ENCODE results near the gene LPP. TPM values are rescaled to one million over a fixed set of nuclear protein-coding genes. Genes with fewer than 3 reads are reported as not detected.
A peak's percentile ranks its signal among the peaks of the same experiment; 100 is the strongest.

The LPP gene
- total RNA-seq, 1 experiment from 2014 or later = 148 TPM

DNA sequence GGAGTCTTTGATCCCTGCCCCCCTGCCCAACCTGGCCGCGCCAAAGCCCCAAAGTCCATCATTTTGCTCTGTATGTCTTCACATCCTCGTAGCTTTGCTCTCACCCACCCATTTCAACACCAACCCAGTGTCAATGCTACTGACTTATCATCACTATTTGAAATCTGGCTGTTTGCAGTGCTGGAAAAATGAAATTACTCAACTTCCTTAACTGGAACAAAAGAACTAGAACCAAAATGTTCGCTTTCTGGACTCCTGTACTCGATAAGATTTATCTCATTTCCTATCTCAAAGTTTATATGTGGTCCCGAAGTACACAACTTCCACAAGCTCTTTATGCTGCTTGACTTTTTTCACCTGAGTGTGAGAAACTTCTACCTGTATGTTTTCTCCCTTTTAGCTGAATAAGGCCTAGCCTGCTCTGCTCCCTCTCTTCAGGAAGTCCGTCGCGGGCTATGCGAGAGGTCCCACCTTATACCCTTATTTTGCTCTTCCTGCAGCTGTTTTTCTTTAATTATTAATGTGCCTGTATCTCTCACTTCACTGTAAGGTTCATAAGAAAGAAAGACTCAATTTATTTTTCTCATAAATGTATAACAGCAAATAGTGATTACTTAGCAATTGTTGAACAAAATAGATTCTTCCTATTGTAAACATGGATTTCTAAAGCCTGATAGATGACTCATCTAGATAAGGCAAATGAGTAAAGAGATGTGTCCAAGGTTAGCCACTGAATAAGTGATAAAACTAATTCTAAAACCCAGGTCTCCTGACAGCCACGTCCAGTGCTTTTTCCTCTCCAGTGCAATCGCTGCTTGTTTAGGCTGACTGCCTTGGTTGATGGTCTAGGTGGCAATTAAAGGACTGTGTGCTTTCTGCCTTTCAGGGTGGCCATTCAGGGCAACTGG lies 553.7 kb downstream of the LPP start:
- H3K4me1 ChIP-seq (replicated peaks; ENCODE audit: insufficient read depth) = peaks cover 8% of the 10 kb centered on the region
- 0 out of 2 replicates have a peak, but pooled peaks cover 3% of the 10 kb centered on the region for H3K9me2 ChIP-seq (ENCODE audit: insufficient read depth)
- no peak for TF ChIP-seq EZH2 (IDR thresholded peaks at IDR 0.05; ENCODE audit: low read depth)
- no peak for TF ChIP-seq CTCF (conservative IDR thresholded peaks at IDR 0.05)
- no peak overlapping the region for H2AFZ ChIP-seq
- DNase-seq = no peak
- BruUV-seq (replicated peaks) = no TSS peak
- no peaks in the 10 kb centered on the region for H3K36me3 ChIP-seq (ENCODE audit: low read depth)
- H3K4me2 ChIP-seq = no peak overlapping the region
- H3F3A ChIP-seq (ENCODE audit: insufficient read depth, low read depth) = no peaks in the 10 kb centered on the region
- ChIA-PET CTCF (interaction anchor here (0.7 kb wide), 1 partner anchor 132 kb away, joined by 3 read pairs; no protein-coding TSS in a partner anchor), POLR2A (ENCODE audit: unreplicated experiment) (no interaction called here)
- H3K79me2 ChIP-seq (ENCODE audit: low read depth) = no peaks in the 10 kb centered on the region
- intact Hi-C loops (cut with micrococcal nuclease; ENCODE audit: unreplicated experiment) = no loop called here
- no peaks in the 10 kb centered on the region for H3K27me3 ChIP-seq (ENCODE audit: insufficient read depth, low read depth)
- H3K9me3 ChIP-seq (ENCODE audit: insufficient read depth, low read depth) = no peaks in the 10 kb centered on the region
- no peak overlapping the region for H3K4me3 ChIP-seq
- H4K20me1 ChIP-seq (ENCODE audit: insufficient read depth) = no peaks in the 10 kb centered on the region
- H3K27ac ChIP-seq = no peak overlapping the region

- Histone ChIP-seq H4K20me1 (ENCODE audit: insufficient read depth) (no peaks in the 10 kb centered on the region), H3K4me1 (replicated peaks; ENCODE audit: insufficient read depth) (peaks cover 9% of the 10 kb centered on the region), H3K36me3 (ENCODE audit: low read depth) (no peaks in the 10 kb centered on the region), H2AFZ (no peak overlapping the region), H3K4me3 (no peak overlapping the region), H3K79me2 (ENCODE audit: low read depth) (no peaks in the 10 kb centered on the region), H3K27ac (0 out of 2 replicates have a peak overlapping the region, but pooled peaks have one; percentile 0), H3K4me2 (no peak overlapping the region; the same call in 1 of the 2 replicates), H3K9me2 (ENCODE audit: insufficient read depth) (0 out of 2 replicates have a peak, but pooled peaks cover 3% of the 10 kb centered on the region), H3K27me3 (ENCODE audit: insufficient read depth, low read depth) (no peaks in the 10 kb centered on the region), H3K9me3 (ENCODE audit: insufficient read depth, low read depth) (no peaks in the 10 kb centered on the region), H3F3A (ENCODE audit: insufficient read depth, low read depth) (no peaks in the 10 kb centered on the region)
- intact Hi-C loops (cut with micrococcal nuclease; ENCODE audit: unreplicated experiment) = no loop called here
- no TSS peak for BruUV-seq (replicated peaks)
- no peak for TF ChIP-seq CTCF (conservative IDR thresholded peaks at IDR 0.05)
- TF ChIP-seq EZH2 (IDR thresholded peaks at IDR 0.05; ENCODE audit: low read depth) = no peak
- ChIA-PET POLR2A (ENCODE audit: unreplicated experiment) (no interaction called here), CTCF (interaction anchor here (0.6 kb wide), 1 partner anchor 1243 kb away, joined by 3 read pairs; no protein-coding TSS in a partner anchor)
- no peak for DNase-seq
Measured at GRCh38 chr3:188711881-188712247, 557.9 kb downstream of the LPP start.

- Histone ChIP-seq H3K4me2 (peak overlapping the region; percentile 11), H3K27ac (0 out of 2 replicates have a peak overlapping the region, but pooled peaks have one; percentile 0)
Measured at GRCh38 chr3:188712248-188712924, 558.4 kb downstream of the LPP start.

More at GRCh38 chr3:188712248-188712924, 558.4 kb downstream of the LPP start:
- H3K9me3 ChIP-seq (ENCODE audit: insufficient read depth, low read depth) = no peaks in the 10 kb centered on the region
- peaks cover 9% of the 10 kb centered on the region for H3K4me1 ChIP-seq (replicated peaks; ENCODE audit: insufficient read depth)
- TF ChIP-seq CTCF (conservative IDR thresholded peaks at IDR 0.05) = no peak
- TF ChIP-seq EZH2 (IDR thresholded peaks at IDR 0.05; ENCODE audit: low read depth) = no peak
- intact Hi-C loops (cut with micrococcal nuclease; ENCODE audit: unreplicated experiment) = no loop called here
- BruUV-seq (replicated peaks) = no TSS peak
- H3K79me2 ChIP-seq (ENCODE audit: low read depth) = no peaks in the 10 kb centered on the region
- H2AFZ ChIP-seq = no peak overlapping the region
- CTCF ChIA-PET = no interaction called here
- H3F3A ChIP-seq (ENCODE audit: insufficient read depth, low read depth) = no peaks in the 10 kb centered on the region
- H3K36me3 ChIP-seq (ENCODE audit: low read depth) = no peaks in the 10 kb centered on the region
- H3K9me2 ChIP-seq (ENCODE audit: insufficient read depth) = 0 out of 2 replicates have a peak, but pooled peaks cover 3% of the 10 kb centered on the region
- peak in 1 of 2 experiments; percentile 59 for DNase-seq
- no peaks in the 10 kb centered on the region for H3K27me3 ChIP-seq (ENCODE audit: insufficient read depth, low read depth)
- H4K20me1 ChIP-seq (ENCODE audit: insufficient read depth) = no peaks in the 10 kb centered on the region
- H3K4me3 ChIP-seq = no peak overlapping the region
- POLR2A ChIA-PET (ENCODE audit: unreplicated experiment) = no interaction called here

Data from PC-9 (cell line).